HepG2 (cell line): ENCODE data around the gene VDAC2. TPM values are rescaled to one million over a fixed set of nuclear protein-coding genes. Genes with fewer than 3 reads are reported as not detected.
A peak's percentile ranks its signal among the peaks of the same experiment; 100 is the strongest.

ENCODE experiments used
- BRD4 ChIP-seq: sonication (generic); formaldehyde crosslinking; IDR thresholded peaks from 2 replicates; pipeline ENCODE4 v1.4.0; 2020; ENCODE audit warnings: missing genetic modification reagents
- FOXA3 ChIP-seq: IDR thresholded peaks from 2 replicates; pipeline ENCODE4 v1.6.1; 2016; ENCODE audit warnings: missing genetic modification reagents, missing compliant biosample characterization
- HOXA9 ChIP-seq: sonication (generic); formaldehyde crosslinking; IDR thresholded peaks from 2 replicates; pipeline ENCODE4 v1.8.1; 2022; ENCODE audit warnings: missing genetic modification reagents, mild to moderate bottlenecking, moderate library complexity, borderline replicate concordance
- ISL2 ChIP-seq: sonication (generic); formaldehyde crosslinking; IDR thresholded peaks from 2 replicates; pipeline ENCODE4 v1.5.0; 2020; ENCODE audit warnings: missing genetic modification reagents
- LCORL ChIP-seq, 2 experiments: fragments of 450-650 bp in 1 of 2; sonication (generic) in 1 of 2; formaldehyde crosslinking in 1 of 2; IDR thresholded peaks; 2 replicates each; pipeline versions ENCODE4 v1.5.0 to v1.6.1; 2017 to 2020; ENCODE audit warnings: antibody characterized with exemption in 1 of 2, missing genetic modification reagents in 1 of 2
- MEIS2 ChIP-seq: sonication (generic); formaldehyde crosslinking; IDR thresholded peaks from 2 replicates; pipeline ENCODE4 v1.9.0; 2021; ENCODE audit warnings: mild to moderate bottlenecking, missing genetic modification reagents
- MIER3 ChIP-seq: IDR thresholded peaks from 2 replicates; pipeline ENCODE4 v1.6.1; 2016; ENCODE audit warnings: missing compliant biosample characterization, borderline replicate concordance
- MXD3 ChIP-seq: IDR thresholded peaks from 2 replicates; pipeline ENCODE4 v1.6.1; 2016; ENCODE audit warnings: mild to moderate bottlenecking, missing biosample characterization, missing genetic modification reagents
- RXRB ChIP-seq: IDR thresholded peaks from 2 replicates; pipeline ENCODE4 v1.6.1; 2016; ENCODE audit warnings: borderline replicate concordance, missing genetic modification reagents, missing compliant biosample characterization
- SNAPC4 ChIP-seq: sonication (generic); formaldehyde crosslinking; IDR thresholded peaks from 2 replicates; pipeline ENCODE4 v1.4.0; 2020; ENCODE audit warnings: mild to moderate bottlenecking, missing genetic modification reagents
- TBL1XR1 ChIP-seq: fragments of 150-350 bp; IDR thresholded peaks from 2 replicates; pipeline ENCODE4 v1.6.1; 2014; ENCODE audit warnings: borderline replicate concordance, low read length; ENCODE audit not compliant: partially characterized antibody
- ZNF101 ChIP-seq: sonication (generic); formaldehyde crosslinking; IDR thresholded peaks from 2 replicates; pipeline ENCODE4 v1.4.0; 2020; ENCODE audit warnings: mild to moderate bottlenecking, low read depth, missing genetic modification reagents, borderline replicate concordance
- ZNF232 ChIP-seq: sonication (generic); formaldehyde crosslinking; IDR thresholded peaks from 2 replicates; pipeline ENCODE4 v1.4.0; 2020; ENCODE audit warnings: missing genetic modification reagents, borderline replicate concordance
- ZNF329 ChIP-seq: sonication (generic); formaldehyde crosslinking; IDR thresholded peaks from 2 replicates; pipeline ENCODE4 v1.9.0; 2021; ENCODE audit warnings: low read depth, mild to moderate bottlenecking, missing genetic modification reagents
- ZNF598 ChIP-seq: sonication (generic); formaldehyde crosslinking; IDR thresholded peaks from 2 replicates; pipeline ENCODE4 v1.5.1; 2020; ENCODE audit warnings: mild to moderate bottlenecking, missing genetic modification reagents, borderline replicate concordance
- polyA plus RNA-seq, 8 experiments: library from polyadenylated mRNA; depleted of rRNA in 3 of 8; stranded (reverse) in 7 of 8; unstranded in 1 of 8; fragments of >200 nt; fragmentation: Illumina TruSeq in 4 of 8; extraction: Trizol in 4 of 8; gene quantifications; 2 replicates each; pipeline versions ENCODE4 v1.2.1 to v1.2.3, GENCODE V29; 2011 to 2016; ENCODE audit warnings: low read depth in 4 of 8, missing spikeins in 1 of 8, mixed read lengths in 1 of 8; ENCODE audit not compliant: insufficient read depth in 1 of 8
- total RNA-seq, 5 experiments: library from RNA; depleted of rRNA; stranded (reverse); fragments of >200 nt; fragmentation: Illumina TruSeq; extraction: Trizol; gene quantifications; 2 replicates each; pipeline ENCODE4 v1.2.3, GENCODE V29; 2016; ENCODE audit warnings: low read depth in 1 of 5

Gene VDAC2
- total and polyA plus RNA-seq, 2 of the 13 experiments (the other 11 are each of a cell fraction or from before 2014, with no cell fraction given): 67.9 to 222 TPM

- TF ChIP-seq RXRB (CRISPR knock-in tag) (0 out of 2 replicates have a peak, but pooled peaks have one; percentile 6), HOXA9 (CRISPR knock-in tag) (0 out of 2 replicates have a peak, but pooled peaks have one; percentile 38), MXD3 (0 out of 2 replicates have a peak, but pooled peaks have one; percentile 13), MIER3 (CRISPR knock-in tag) (no peak), FOXA3 (CRISPR knock-in tag) (0 out of 2 replicates have a peak, but pooled peaks have one; percentile 8), ZNF329 (no peak), ZNF101 (CRISPR knock-in tag) (peak; percentile 20; the same call in 1 of the 2 replicates), ZNF598 (CRISPR knock-in tag) (peak; percentile 22; the same call in 1 of the 2 replicates), TBL1XR1 (no peak), ISL2 (CRISPR knock-in tag) (no peak), SNAPC4 (no peak), LCORL (IDR thresholded peaks at IDR 0.05) (no peak), LCORL (CRISPR knock-in tag; IDR thresholded peaks at IDR 0.05) (peak; percentile 40), MEIS2 (CRISPR knock-in tag) (peak; percentile 42; the same call in 1 of the 2 replicates), ZNF232 (CRISPR knock-in tag) (peak; percentile 39; the same call in 1 of the 2 replicates), BRD4 (CRISPR knock-in tag) (no peak)
Measured at GRCh38 chr10:75209921-75210281, 695 bp upstream of the VDAC2 start (continued).
